PC-9 (cell line): Measurements from ENCODE around the gene LGSN. TPM values are rescaled to one million over a fixed set of nuclear protein-coding genes. Genes with fewer than 3 reads are reported as not detected.
"Not testable (repeated sequence)": the region's sequence is repeated elsewhere in the genome, so short reads cannot be mapped to it uniquely, and the experiment has no call there.

Experiments
- BruUV-seq: library from RNA; stranded (reverse); fragments of 400-500 nt; replicated peaks from 2 replicates; lab custom pipeline; 2021; lab: Mats Ljungman, UMichigan
- CTCF ChIA-PET: fragments of 300-600 bp; sonication (Branson Sonifier 250); formaldehyde crosslinking; loops from one replicate; lab custom pipeline; 2022; ENCODE audit warnings: antibody characterized with exemption; lab: Charles Lee
- POLR2A ChIA-PET: fragments of 300-600 bp; sonication (Branson Sonifier 250); formaldehyde crosslinking; loops from one replicate; lab custom pipeline; 2022; ENCODE audit warnings: antibody characterized with exemption; ENCODE audit not compliant: unreplicated experiment; lab: Charles Lee
- DNase-seq, 2 experiments: peaks; one replicate each; pipeline versions ENCODE4 v3.0.0 to v3.0.0-alpha.2; 2015 to 2022; ENCODE audit warnings: mixed read lengths in 1 of 2
- H2AFZ ChIP-seq: fragments of 200-600 bp; sonication (generic); 2 replicates; pipeline ENCODE4 v1.8.1; 2017; ENCODE audit warnings: antibody characterized with exemption
- H3F3A ChIP-seq: fragments of 200-600 bp; sonication (generic); 2 replicates; pipeline ENCODE4 v1.8.1; 2017; ENCODE audit warnings: antibody characterized with exemption, mild to moderate bottlenecking, low read depth; ENCODE audit not compliant: insufficient read depth
- H3K27ac ChIP-seq: fragments of 200-600 bp; sonication (generic); 2 replicates; pipeline ENCODE4 v1.6.1; 2016; ENCODE audit warnings: mixed run types
- H3K27me3 ChIP-seq: fragments of 200-600 bp; sonication (generic); 2 replicates; pipeline ENCODE4 v1.6.1; 2016; ENCODE audit warnings: low read depth, mixed run types; ENCODE audit not compliant: insufficient read depth
- H3K36me3 ChIP-seq: fragments of 200-600 bp; sonication (generic); 2 replicates; pipeline ENCODE4 v1.6.1; 2016; ENCODE audit warnings: low read depth, mixed run types
- H3K4me1 ChIP-seq: fragments of 200-600 bp; sonication (generic); replicated peaks from 2 replicates; pipeline ENCODE4 v1.6.1; 2016; ENCODE audit warnings: mixed run types; ENCODE audit not compliant: insufficient read depth
- H3K4me2 ChIP-seq: fragments of 200-600 bp; sonication (generic); 2 replicates; pipeline ENCODE4 v1.6.1; 2017; ENCODE audit warnings: mixed run types
- H3K4me3 ChIP-seq: fragments of 200-600 bp; sonication (generic); 2 replicates; pipeline ENCODE4 v1.6.1; 2016; ENCODE audit warnings: mixed run types
- H3K79me2 ChIP-seq: fragments of 200-600 bp; sonication (generic); 2 replicates; pipeline ENCODE4 v1.6.1; 2017; ENCODE audit warnings: low read depth, mixed run types
- H3K9me2 ChIP-seq: fragments of 200-600 bp; sonication (generic); 2 replicates; pipeline ENCODE4 v1.8.1; 2017; ENCODE audit warnings: mild to moderate bottlenecking; ENCODE audit not compliant: insufficient read depth
- H3K9me3 ChIP-seq: fragments of 200-600 bp; sonication (generic); 2 replicates; pipeline ENCODE4 v1.8.1; 2016; ENCODE audit warnings: low read depth; ENCODE audit not compliant: insufficient read depth
- H4K20me1 ChIP-seq: fragments of 200-600 bp; sonication (generic); 2 replicates; pipeline ENCODE4 v1.8.1; 2017; ENCODE audit not compliant: insufficient read depth
- CTCF ChIP-seq: fragments of 200-600 bp; sonication (generic); conservative IDR thresholded peaks from 2 replicates; pipeline ENCODE4 v1.6.1; 2017; ENCODE audit warnings: mixed run types, antibody characterized with exemption, mild to moderate bottlenecking, moderate library complexity
- EZH2 ChIP-seq: fragments of 200-600 bp; sonication (generic); IDR thresholded peaks from 2 replicates; pipeline ENCODE4 v1.8.0; 2017; ENCODE audit warnings: antibody characterized with exemption, low read depth
- intact Hi-C: fragments of 100-400 bp; cut with micrococcal nuclease; formaldehyde crosslinking; loops from one replicate; pipeline ENCODE4 v1.10.0; 2022; ENCODE audit not compliant: unreplicated experiment
- total RNA-seq: library from RNA; stranded (reverse); gene quantifications from 2 replicates; pipeline ENCODE4 v1.2.3, GENCODE V29; 2021

The LGSN gene
- total RNA-seq, 1 experiment from 2014 or later = not detected

GRCh38 chr6:63347599-63347998 lies 27.8 kb upstream of the LGSN start:
- Histone ChIP-seq H3K27me3 (no peaks in the 10 kb centered on the region), H3K27ac (peak overlapping the region; percentile 67), H2AFZ (no peak overlapping the region), H4K20me1 (no peaks in the 10 kb centered on the region), H3K79me2 (no peaks in the 10 kb centered on the region), H3K9me2 (no peaks in the 10 kb centered on the region), H3K4me1 (peaks cover 18% of the 10 kb centered on the region), H3F3A (0 out of 2 replicates have a peak, but pooled peaks cover 11% of the 10 kb centered on the region), H3K36me3 (no peaks in the 10 kb centered on the region), H3K4me3 (no peak overlapping the region), H3K9me3 (peaks cover 4% of the 10 kb centered on the region; the same call in 1 of the 2 replicates), H3K4me2 (peak overlapping the region; percentile 26; the same call in 1 of the 2 replicates)
- CTCF ChIA-PET = interaction anchor here (1.0 kb wide), 1 partner anchor 470 kb away, joined by 3 read pairs; no protein-coding TSS in a partner anchor
- TF ChIP-seq EZH2 (no peak), CTCF (no peak)
- no TSS peak for BruUV-seq
- intact Hi-C loops = no loop called here
- POLR2A ChIA-PET = no interaction called here
- peak in 1 of 2 experiments; percentile 81 for DNase-seq

- no peak overlapping the region for H3K4me3 ChIP-seq
- no peaks in the 10 kb centered on the region for H3K79me2 ChIP-seq
- peaks cover 18% of the 10 kb centered on the region for H3K4me1 ChIP-seq
- BruUV-seq = no TSS peak
- H3K36me3 ChIP-seq = no peaks in the 10 kb centered on the region
- no peaks in the 10 kb centered on the region for H4K20me1 ChIP-seq
- no peak overlapping the region for H3K27ac ChIP-seq
- TF ChIP-seq EZH2 (no peak), CTCF (no peak)
- ChIA-PET POLR2A (interaction anchor here (0.5 kb wide), 1 partner anchor 363 kb away, joined by 5 read pairs; no protein-coding TSS in a partner anchor), CTCF (no interaction called here)
- H2AFZ ChIP-seq = no peak overlapping the region
- H3K9me3 ChIP-seq = peaks cover 4% of the 10 kb centered on the region; the same call in 1 of the 2 replicates
- no peaks in the 10 kb centered on the region for H3K9me2 ChIP-seq
- no peak for DNase-seq
- 0 out of 2 replicates have a peak, but pooled peaks cover 11% of the 10 kb centered on the region for H3F3A ChIP-seq
- H3K4me2 ChIP-seq = no peak overlapping the region
- H3K27me3 ChIP-seq = no peaks in the 10 kb centered on the region
- intact Hi-C loops = no loop called here
These were observed 26.5 kb upstream of the LGSN start for GRCh38 chr6:63346217-63346835.

DNA sequence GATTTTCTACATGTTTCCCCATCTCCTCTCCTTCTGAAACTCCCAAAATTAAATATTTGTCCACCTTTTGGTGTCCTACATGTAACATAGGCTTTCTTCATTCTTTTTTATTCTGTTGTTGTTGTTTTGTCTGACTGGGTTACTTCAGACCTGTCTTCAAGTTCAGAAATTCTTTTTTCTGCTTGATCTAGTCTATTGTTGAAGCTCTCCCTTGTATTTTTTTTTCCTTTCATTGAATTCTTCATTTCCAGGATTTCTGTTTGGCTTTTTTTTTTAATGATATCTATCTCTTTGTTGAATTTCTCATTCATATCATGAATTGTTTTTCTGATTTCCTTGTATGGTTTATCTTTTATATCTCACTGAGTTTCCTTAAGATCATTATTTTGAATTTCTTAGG lies 20.6 kb upstream of the LGSN start:
- no peaks in the 10 kb centered on the region for H3K27me3 ChIP-seq
- intact Hi-C loops = no loop called here
- H2AFZ ChIP-seq = no peak overlapping the region
- H3K4me3 ChIP-seq = no peak overlapping the region
- no peaks in the 10 kb centered on the region for H3F3A ChIP-seq
- no peaks in the 10 kb centered on the region for H3K79me2 ChIP-seq
- H3K9me2 ChIP-seq = no peaks in the 10 kb centered on the region
- H3K27ac ChIP-seq = no peak overlapping the region
- CTCF ChIA-PET = no interaction called here
- no peaks in the 10 kb centered on the region for H3K4me1 ChIP-seq
- H4K20me1 ChIP-seq = no peaks in the 10 kb centered on the region
- DNase-seq = no peak
- BruUV-seq = no TSS peak
- H3K9me3 ChIP-seq = peaks cover under 1% of the 10 kb centered on the region; the same call in 1 of the 2 replicates
- TF ChIP-seq EZH2 = no peak
- TF ChIP-seq CTCF = no peak
- POLR2A ChIA-PET = no interaction called here
- H3K36me3 ChIP-seq = no peaks in the 10 kb centered on the region
- no peak overlapping the region for H3K4me2 ChIP-seq

- BruUV-seq, CTCF ChIA-PET, H3K4me1 ChIP-seq: not testable (repeated sequence)
These were observed 14.9 kb upstream of the LGSN start for GRCh38 chr6:63334652-63335051.

More at GRCh38 chr6:63334652-63335051, 14.9 kb upstream of the LGSN start:
- H3K4me2 ChIP-seq, H3K27me3 ChIP-seq, H3K4me3 ChIP-seq, H2AFZ ChIP-seq, H3F3A ChIP-seq, H3K9me3 ChIP-seq, H4K20me1 ChIP-seq, H3K27ac ChIP-seq, H3K36me3 ChIP-seq, H3K79me2 ChIP-seq, H3K9me2 ChIP-seq, intact Hi-C loops, DNase-seq, POLR2A ChIA-PET: not testable (repeated sequence)
